EL (cell line): ENCODE data around the gene VMAC.
A peak's percentile ranks its signal among the peaks of the same experiment; 100 is the strongest.
"Not testable (repeated sequence)": the region's sequence is repeated elsewhere in the genome, so short reads cannot be mapped to it uniquely, and the experiment has no call there.

Experiments
- DNase-seq: peaks from one replicate; pipeline ENCODE4 v3.0.0-alpha.2; 2016

The VMAC gene

GRCh38 chr19:5884065-5884811, 20.4 kb upstream of the VMAC start:
- DNase-seq = not testable (repeated sequence)

GRCh38 chr19:5889288-5889971, 15.2 kb upstream of the VMAC start:
- DNase-seq = peak; percentile 60

- DNase-seq = no peak
Measured at GRCh38 chr19:5890099-5890498, 14.6 kb upstream of the VMAC start.

GRCh38 chr19:5891572-5891937, 13.1 kb upstream of the VMAC start:
- DNase-seq = no peak

GRCh38 chr19:5891938-5892771, 12.5 kb upstream of the VMAC start:
- peak; percentile 43 for DNase-seq

GRCh38 chr19:5892772-5893275, 11.8 kb upstream of the VMAC start:
- no peak for DNase-seq

GRCh38 chr19:5893296-5893903, 11.3 kb upstream of the VMAC start:
- DNase-seq = no peak

GRCh38 chr19:5893907-5894703, 10.6 kb upstream of the VMAC start:
- no peak for DNase-seq

- DNase-seq = no peak
Measured at GRCh38 chr19:5894704-5895349, 9.8 kb upstream of the VMAC start.

- no peak for DNase-seq
Measured at GRCh38 chr19:5895409-5895808, 9.3 kb upstream of the VMAC start.

GRCh38 chr19:5895890-5896289, 8.8 kb upstream of the VMAC start:
- no peak for DNase-seq

GRCh38 chr19:5896365-5897076, 8.2 kb upstream of the VMAC start:
- no peak for DNase-seq

GRCh38 chr19:5897189-5897969, 7.3 kb upstream of the VMAC start:
- DNase-seq = no peak

- no peak for DNase-seq
Measured at GRCh38 chr19:5899728-5900526, 4.7 kb upstream of the VMAC start.

- no peak for DNase-seq
Measured at GRCh38 chr19:5900976-5901375, 3.7 kb upstream of the VMAC start.

GRCh38 chr19:5903056-5903623, 1.5 kb upstream of the VMAC start:
- DNase-seq = peak; percentile 73

- DNase-seq = peak; percentile 95
Measured at GRCh38 chr19:5903624-5904351, 884 bp upstream of the VMAC start, which contains the start of gene NDUFA11. TSS of gene NDUFA11 (minus strand) at chr19:5903790. CDS start at chr19:5903708, 82 bp downstream.
